Measurements from ENCODE around the gene SARS2. TPM values are rescaled to one million over a fixed set of nuclear protein-coding genes. Genes with fewer than 3 reads are reported as not detected.

SARS2 gene
- total RNA-seq, 4 donors from 2014 or later, result 18.2 to 134 (median 38.4) TPM

DNA sequence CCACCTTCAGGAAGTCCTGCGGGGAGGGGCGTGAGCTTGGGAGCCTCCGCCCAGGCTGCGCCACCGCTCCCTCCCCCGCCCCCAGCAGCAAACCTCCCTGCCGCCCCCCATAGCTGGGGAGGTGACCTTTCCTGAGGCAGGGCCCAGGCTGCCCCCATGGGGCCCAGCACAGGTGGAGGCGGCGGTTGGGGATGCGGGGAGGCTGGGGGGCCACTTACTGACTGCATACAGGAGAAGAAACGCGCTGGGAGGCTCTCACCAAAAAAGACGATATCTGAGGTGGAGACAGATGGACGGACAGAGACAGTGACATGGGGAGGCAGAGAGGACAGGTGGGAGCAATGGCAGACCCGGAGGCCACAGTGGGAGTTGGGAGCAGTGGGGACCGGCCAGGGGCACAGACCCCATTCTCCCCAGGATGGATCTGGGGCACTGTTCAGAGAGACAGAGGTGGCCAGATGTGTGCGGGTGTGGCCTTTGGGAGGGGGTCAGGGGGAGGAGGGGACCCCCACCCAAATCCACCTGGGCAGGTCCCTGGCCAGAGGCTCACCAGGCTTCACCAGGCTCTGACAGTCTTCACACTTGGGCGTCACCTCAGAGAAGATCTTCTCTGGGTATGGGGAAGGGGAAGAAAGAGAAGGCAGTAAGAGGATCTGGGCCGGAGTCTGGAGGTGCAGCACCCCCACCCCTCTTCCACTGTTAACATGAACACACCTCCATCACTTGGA, 49.5 kb downstream of the SARS2 start:
- Histone ChIP-seq H3K4me1 (peaks cover 7 to 22% (median 17%) of the 10 kb centered on the region in 4 donors), H3K27me3 (no peaks in the 10 kb centered on the region), H3K27ac (no peak overlapping the region), H3K4me3 (no peak overlapping the region), H3K36me3 (peaks cover 0 to 35% (median 0%) of the 10 kb centered on the region in 3 donors), H3K9me3 (no peaks in the 10 kb centered on the region)
- no peak for DNase-seq
- TF ChIP-seq POLR2A (IDR thresholded peaks at IDR 0.05), result no peak
- TF ChIP-seq, protein P1, sequence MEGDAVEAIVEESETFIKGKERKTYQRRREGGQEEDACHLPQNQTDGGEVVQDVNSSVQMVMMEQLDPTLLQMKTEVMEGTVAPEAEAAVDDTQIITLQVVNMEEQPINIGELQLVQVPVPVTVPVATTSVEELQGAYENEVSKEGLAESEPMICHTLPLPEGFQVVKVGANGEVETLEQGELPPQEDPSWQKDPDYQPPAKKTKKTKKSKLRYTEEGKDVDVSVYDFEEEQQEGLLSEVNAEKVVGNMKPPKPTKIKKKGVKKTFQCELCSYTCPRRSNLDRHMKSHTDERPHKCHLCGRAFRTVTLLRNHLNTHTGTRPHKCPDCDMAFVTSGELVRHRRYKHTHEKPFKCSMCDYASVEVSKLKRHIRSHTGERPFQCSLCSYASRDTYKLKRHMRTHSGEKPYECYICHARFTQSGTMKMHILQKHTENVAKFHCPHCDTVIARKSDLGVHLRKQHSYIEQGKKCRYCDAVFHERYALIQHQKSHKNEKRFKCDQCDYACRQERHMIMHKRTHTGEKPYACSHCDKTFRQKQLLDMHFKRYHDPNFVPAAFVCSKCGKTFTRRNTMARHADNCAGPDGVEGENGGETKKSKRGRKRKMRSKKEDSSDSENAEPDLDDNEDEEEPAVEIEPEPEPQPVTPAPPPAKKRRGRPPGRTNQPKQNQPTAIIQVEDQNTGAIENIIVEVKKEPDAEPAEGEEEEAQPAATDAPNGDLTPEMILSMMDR (IDR thresholded peaks at IDR 0.05), result no peak

DNA sequence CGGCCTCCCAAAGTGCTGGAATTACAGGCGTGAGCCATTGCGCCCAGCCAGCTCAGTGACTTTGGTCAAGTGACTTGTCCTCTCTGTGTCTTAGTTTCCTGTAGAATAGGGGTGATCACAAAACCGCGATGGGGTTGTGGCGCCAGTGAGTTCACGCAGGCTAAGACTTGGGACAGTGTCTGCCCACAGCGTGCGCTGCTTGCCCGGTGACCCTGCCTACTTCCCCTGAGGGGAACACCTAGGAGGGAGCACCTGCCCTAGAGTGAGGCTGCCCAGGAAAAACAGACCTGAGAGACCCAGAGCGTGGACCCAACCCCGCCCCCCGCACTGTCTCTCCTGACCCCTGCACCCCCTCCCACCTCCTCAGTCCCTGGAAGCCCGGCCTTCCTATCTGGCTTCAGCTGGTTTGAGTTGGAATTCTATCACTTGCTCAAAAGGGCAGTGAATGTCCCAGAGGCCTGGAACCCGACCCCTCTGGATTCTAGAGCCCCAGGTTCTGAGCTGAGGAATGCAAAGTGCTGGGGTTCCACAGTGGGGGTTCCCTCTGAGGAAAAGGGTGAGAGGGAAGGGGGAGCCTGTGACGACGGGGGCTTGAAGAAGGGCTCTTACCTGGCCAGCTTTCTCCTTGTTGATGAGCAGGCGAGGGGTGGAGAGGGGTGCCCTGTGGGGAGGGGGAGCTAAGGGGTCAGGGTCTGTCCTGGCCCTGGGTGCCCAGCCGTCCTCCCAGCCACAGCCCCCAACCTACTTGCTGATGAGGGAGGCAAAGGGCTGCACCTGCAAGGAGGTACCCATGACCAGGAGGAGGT, 50.3 kb downstream of the SARS2 start:
- H3K27me3 ChIP-seq, result no peaks in the 10 kb centered on the region
- peaks cover 7 to 22% (median 17%) of the 10 kb centered on the region in 4 donors for H3K4me1 ChIP-seq
- no peak for DNase-seq
- H3K4me3 ChIP-seq, result no peak overlapping the region
- peaks cover 0 to 35% (median 0%) of the 10 kb centered on the region in 3 donors for H3K36me3 ChIP-seq
- peak overlapping the region in 1 of 4 donors; percentile 93 for H3K27ac ChIP-seq
- TF ChIP-seq, protein P1 (IDR thresholded peaks at IDR 0.05), result no peak
- TF ChIP-seq POLR2A (IDR thresholded peaks at IDR 0.05), result no peak
- H3K9me3 ChIP-seq, result no peaks in the 10 kb centered on the region

DNA sequence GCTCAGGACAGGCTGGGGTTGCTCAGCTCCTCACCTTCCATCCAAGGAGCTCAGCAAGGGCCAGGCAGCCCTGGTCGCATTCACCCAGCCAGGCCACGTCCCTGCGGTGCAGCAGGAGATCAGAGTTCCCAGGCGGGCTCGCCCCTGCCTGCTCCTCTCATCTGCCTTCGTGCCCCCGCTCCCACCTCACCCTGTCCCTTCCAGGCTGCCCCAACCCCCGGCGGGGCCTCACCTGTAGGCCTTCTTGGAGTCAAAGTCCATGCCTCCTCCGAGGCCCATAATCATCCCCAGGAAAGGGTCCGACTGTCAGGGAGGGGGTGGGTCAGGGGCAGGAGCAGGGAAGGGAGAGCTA, 51.2 kb downstream of the SARS2 start:
- Histone ChIP-seq H3K4me3 (no peak overlapping the region), H3K4me1 (peaks cover 7 to 22% (median 17%) of the 10 kb centered on the region in 4 donors), H3K27ac (peak overlapping the region; percentile 79 to 97 (median 91)), H3K36me3 (peaks cover 0 to 35% (median 0%) of the 10 kb centered on the region in 3 donors), H3K27me3 (no peaks in the 10 kb centered on the region), H3K9me3 (no peaks in the 10 kb centered on the region)
- TF ChIP-seq, protein P1 (IDR thresholded peaks at IDR 0.05), result no peak
- TF ChIP-seq POLR2A (IDR thresholded peaks at IDR 0.05), result no peak
- DNase-seq, result no peak

DNA sequence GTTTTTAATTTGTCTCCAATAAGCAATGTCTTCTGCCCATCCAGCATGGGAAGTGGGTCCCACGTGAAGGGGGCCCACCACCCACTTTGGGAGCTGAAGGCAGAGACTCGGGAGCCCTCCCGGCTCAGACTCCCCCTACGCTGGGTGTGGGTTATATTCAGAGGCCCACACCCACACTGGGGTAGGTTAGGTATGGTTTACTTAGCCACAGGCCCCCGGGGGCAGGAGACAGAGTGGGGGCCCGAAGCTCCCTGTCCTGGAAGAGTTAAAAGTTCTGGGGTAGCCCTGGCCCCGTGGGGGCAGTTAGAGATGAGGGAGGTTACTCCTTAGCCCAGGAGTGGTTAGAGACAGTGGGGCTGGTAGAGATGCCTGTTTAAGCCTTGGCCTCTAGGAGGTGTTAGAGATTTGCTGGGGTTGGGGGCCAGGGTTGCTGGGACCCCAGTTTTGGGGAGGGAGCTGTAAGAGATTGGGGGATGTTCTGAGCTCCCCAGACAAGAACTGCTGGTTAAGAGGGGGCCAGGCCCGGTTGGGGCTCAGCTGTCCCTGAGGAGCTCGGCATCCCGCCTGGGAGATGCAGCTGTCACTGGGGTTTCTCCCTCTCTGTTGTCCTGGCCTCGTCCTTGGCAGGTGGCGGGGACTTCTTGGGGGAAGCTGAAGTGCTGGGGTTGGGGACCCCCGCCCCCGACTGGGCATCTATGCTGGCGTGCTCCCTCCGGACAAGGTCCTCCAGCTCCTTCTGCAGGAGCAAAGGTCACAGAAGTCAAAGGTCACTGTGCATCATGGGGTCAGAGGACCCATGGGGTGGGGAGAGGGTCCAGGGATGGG, 51.8 kb downstream of the SARS2 start:
- no peak for DNase-seq
- peaks cover 7 to 22% (median 17%) of the 10 kb centered on the region in 4 donors for H3K4me1 ChIP-seq
- no peaks in the 10 kb centered on the region for H3K9me3 ChIP-seq
- H3K4me3 ChIP-seq, result peak overlapping the region in 3 of 4 donors; percentile 1 to 34 (median 28)
- H3K27me3 ChIP-seq, result no peaks in the 10 kb centered on the region
- H3K36me3 ChIP-seq, result peaks cover 0 to 35% (median 0%) of the 10 kb centered on the region in 3 donors
- H3K27ac ChIP-seq, result peak overlapping the region; percentile 79 to 97 (median 91)
- no peak for TF ChIP-seq POLR2A (IDR thresholded peaks at IDR 0.05)
- TF ChIP-seq, protein P1 (IDR thresholded peaks at IDR 0.05), result no peak

All from Peyer's patch (tissue), 4 donors.